H1 (cell line): Measurements from ENCODE around the gene ZNF385D. TPM values are rescaled to one million over a fixed set of nuclear protein-coding genes. Genes with fewer than 3 reads are reported as not detected.

ENCODE experiments used
- CTCF ChIA-PET: fragments of 300-600 bp; sonication (Branson Sonifier 250); formaldehyde crosslinking; loops from one replicate; lab custom pipeline; 2021; ENCODE audit not compliant: partially characterized antibody; lab: Charles Lee
- POLR2A ChIA-PET: fragments of 300-600 bp; sonication (Branson Sonifier 250); formaldehyde crosslinking; loops from one replicate; lab custom pipeline; 2021; ENCODE audit warnings: inconsistent platforms; ENCODE audit not compliant: partially characterized antibody; lab: Charles Lee
- DNase-seq, 2 experiments: peaks; one replicate each; pipeline versions ENCODE4 v3.0.0 to v3.0.0-alpha.2; 2010 to 2022; ENCODE audit warnings: low spot score in 2 of 2, low read depth in 1 of 2, mixed read lengths in 1 of 2
- FAIRE-seq: peaks from 2 replicates; lab custom pipeline; 2011; peaks lifted over from hg19 to GRCh38; lab: Jason Lieb, UNC
- H2AFZ ChIP-seq: 2 replicates; pipeline ENCODE4 v1.8.1; 2012; ENCODE audit warnings: low read length, inconsistent platforms
- H2AK5ac ChIP-seq: 2 replicates; pipeline ENCODE4 v1.6.1; 2013; ENCODE audit warnings: low read depth, low read length
- H2BK120ac ChIP-seq: replicated peaks from 2 replicates; pipeline ENCODE3; 2013; ENCODE audit warnings: low read depth, low read length, inconsistent platforms
- H2BK12ac ChIP-seq: 2 replicates; pipeline ENCODE4 v1.6.1; 2013; ENCODE audit warnings: low read depth, low read length
- H2BK15ac ChIP-seq: 2 replicates; pipeline ENCODE4 v1.6.1; 2013; ENCODE audit warnings: low read length
- H2BK20ac ChIP-seq: 2 replicates; pipeline ENCODE4 v1.6.1; 2013; ENCODE audit warnings: low read length
- H2BK5ac ChIP-seq: 2 replicates; pipeline ENCODE4 v1.6.1; 2013; ENCODE audit warnings: low read depth, low read length
- H3K14ac ChIP-seq: 2 replicates; pipeline ENCODE4 v1.6.1; 2013; ENCODE audit warnings: inconsistent platforms; ENCODE audit not compliant: insufficient read length
- H3K18ac ChIP-seq: 2 replicates; pipeline ENCODE4 v1.6.1; 2013; ENCODE audit warnings: low read length; ENCODE audit errors: extremely low read depth
- H3K23ac ChIP-seq: 2 replicates; pipeline ENCODE4 v1.6.1; 2013; ENCODE audit warnings: inconsistent platforms; ENCODE audit not compliant: insufficient read length
- H3K23me2 ChIP-seq: 2 replicates; pipeline ENCODE4 v1.6.1; 2013; ENCODE audit warnings: low read depth, low read length
- H3K27ac ChIP-seq: 2 replicates; pipeline ENCODE4 v1.6.1; 2011; ENCODE audit warnings: low read depth, low read length, inconsistent platforms
- H3K27me3 ChIP-seq, 4 experiments: replicated peaks in 1 of 4; 1 replicate in 1 of 4; 2 replicates in 3 of 4; pipeline versions ENCODE4 v1.6.1 to v1.8.1; 2011 to 2013; ENCODE audit warnings: low read length in 3 of 4, mild to moderate bottlenecking in 3 of 4, inconsistent platforms in 2 of 4, mixed read lengths in 2 of 4, moderate library complexity in 1 of 4; ENCODE audit not compliant: control insufficient read depth in 3 of 4, insufficient read depth in 3 of 4; ENCODE audit errors: extremely low read depth in 1 of 4
- H3K36me3 ChIP-seq, 4 experiments: 2 replicates each; pipeline versions ENCODE4 v1.6.1 to v1.8.1; 2011 to 2013; ENCODE audit warnings: mild to moderate bottlenecking in 4 of 4, low read length in 3 of 4, moderate library complexity in 2 of 4, control low read depth in 1 of 4, inconsistent platforms in 1 of 4; ENCODE audit not compliant: insufficient read depth in 4 of 4, control insufficient read depth in 2 of 4
- H3K4ac ChIP-seq: replicated peaks from 2 replicates; pipeline ENCODE3; 2013; ENCODE audit warnings: low read length, low read depth, mixed read lengths, inconsistent platforms; ENCODE audit not compliant: insufficient read length
- H3K4me1 ChIP-seq, 4 experiments: replicated peaks in 1 of 4; 1 replicate in 1 of 4; 2 replicates in 3 of 4; pipeline versions ENCODE4 v1.6.1 to v1.8.1; 2011 to 2013; ENCODE audit warnings: low read length in 3 of 4, inconsistent platforms in 2 of 4, mixed read lengths in 1 of 4; ENCODE audit not compliant: insufficient read depth in 4 of 4, control insufficient read depth in 3 of 4
- H3K4me2 ChIP-seq, 2 experiments: 2 replicates each; pipeline versions ENCODE4 v1.6.1 to v1.8.1; 2011 to 2013; ENCODE audit warnings: low read depth in 2 of 2, low read length in 2 of 2, control low read depth in 1 of 2, inconsistent platforms in 1 of 2, mild to moderate bottlenecking in 1 of 2; ENCODE audit not compliant: insufficient read depth in 1 of 2
- H3K4me3 ChIP-seq, 4 experiments: fragments of 200-600, 300-600 bp in 1 of 4; sonication (generic), shearing (Covaris generic), sonication (Bioruptor Twin) in 1 of 4; 2 replicates each; pipeline versions ENCODE4 v1.5.1 to v1.8.1; 2011 to 2016; ENCODE audit warnings: low read length in 4 of 4, low read depth in 3 of 4, control low read depth in 2 of 4, inconsistent platforms in 2 of 4, mild to moderate bottlenecking in 2 of 4, mixed read lengths in 1 of 4, moderate library complexity in 1 of 4; ENCODE audit not compliant: insufficient read depth in 2 of 4; ENCODE audit errors: extremely low read depth in 1 of 4
- H3K56ac ChIP-seq: replicated peaks from 2 replicates; pipeline ENCODE3; 2013; ENCODE audit warnings: low read depth, mild to moderate bottlenecking, mixed read lengths, low read length, inconsistent platforms; ENCODE audit not compliant: insufficient read length
- H3K79me1 ChIP-seq: 2 replicates; pipeline ENCODE4 v1.6.1; 2013; ENCODE audit warnings: low read depth, low read length, control low read depth
- H3K79me2 ChIP-seq, 2 experiments: 2 replicates each; pipeline versions ENCODE4 v1.6.1 to v1.8.1; 2012 to 2013; ENCODE audit warnings: low read length in 2 of 2, mild to moderate bottlenecking in 2 of 2, inconsistent platforms in 1 of 2; ENCODE audit not compliant: insufficient read depth in 2 of 2, control insufficient read depth in 1 of 2
- H3K9ac ChIP-seq, 4 experiments: replicated peaks in 1 of 4; 1 replicate in 1 of 4; 2 replicates in 3 of 4; pipeline versions ENCODE4 v1.6.1 to v1.8.1; 2011 to 2013; ENCODE audit warnings: low read depth in 3 of 4, low read length in 3 of 4, control low read depth in 2 of 4, mild to moderate bottlenecking in 2 of 4, moderate library complexity in 2 of 4, inconsistent platforms in 1 of 4; ENCODE audit errors: extremely low read depth in 1 of 4
- H3K9me3 ChIP-seq, 2 experiments: 2 replicates each; pipeline versions ENCODE4 v1.6.1 to v1.8.1; 2012 to 2013; ENCODE audit warnings: mild to moderate bottlenecking in 2 of 2, moderate library complexity in 2 of 2, control low read depth in 1 of 2, inconsistent platforms in 1 of 2, low read depth in 1 of 2, low read length in 1 of 2, mixed read lengths in 1 of 2; ENCODE audit not compliant: insufficient read depth in 2 of 2
- H4K20me1 ChIP-seq, 2 experiments: replicated peaks in 1 of 2; 2 replicates each; pipeline versions ENCODE3 to v1.8.1; 2011 to 2013; ENCODE audit warnings: inconsistent platforms in 2 of 2, low read length in 2 of 2, mild to moderate bottlenecking in 1 of 2; ENCODE audit not compliant: insufficient read depth in 2 of 2, control insufficient read depth in 1 of 2
- H4K5ac ChIP-seq: 2 replicates; pipeline ENCODE4 v1.6.1; 2013; ENCODE audit warnings: low read length, low read depth, mixed read lengths, inconsistent platforms; ENCODE audit not compliant: insufficient read length
- H4K8ac ChIP-seq: 2 replicates; pipeline ENCODE4 v1.8.0; 2013; ENCODE audit warnings: mild to moderate bottlenecking, moderate library complexity, low read length, inconsistent platforms; ENCODE audit not compliant: insufficient read depth; ENCODE audit errors: extremely low read depth
- H4K91ac ChIP-seq: replicated peaks from 2 replicates; pipeline ENCODE3; 2013; ENCODE audit warnings: low read length, mixed read lengths, inconsistent platforms; ENCODE audit not compliant: insufficient read length
- SUZ12 ChIP-seq: fragments of 200-600 bp; sonication (generic); IDR thresholded peaks from 2 replicates; pipeline ENCODE4 v1.6.1; 2012; ENCODE audit warnings: mild to moderate bottlenecking, inconsistent platforms, low read length, moderate library complexity, mixed read lengths
- WGBS, 2 experiments: shearing (Covaris generic) in 1 of 2; methylation state at CpG; one replicate each; pipeline versions ENCODE4 v1.1.6 to v1.1.7; 2013 to 2015; ENCODE audit warnings: low lambda C conversion rate in 2 of 2, mixed read lengths in 2 of 2, inconsistent platforms in 1 of 2, low coverage in 1 of 2, missing lambda C conversion rate in 1 of 2; ENCODE audit not compliant: insufficient replicate concordance in 2 of 2, insufficient coverage in 1 of 2, insufficient read length in 1 of 2; ENCODE audit errors: extremely low coverage in 1 of 2, missing lambda C conversion rate in 1 of 2; 5-methylcytosine and 5-hydroxymethylcytosine counted together
- polyA plus RNA-seq, 7 experiments: library from polyadenylated mRNA; depleted of rRNA in 3 of 7; stranded (reverse) in 5 of 7; unstranded in 2 of 7; fragments of >200 nt in 5 of 7; fragments of 200-250 nt in 2 of 7; gene quantifications; 1 replicate in 5 of 7; 2 replicates in 1 of 7; 4 replicates in 1 of 7; pipeline versions ENCODE4 v1.2.1 to v1.2.3, GENCODE V29; 2011 to 2013; ENCODE audit warnings: missing spikeins in 2 of 7, mixed read lengths in 2 of 7
- total RNA-seq: library from RNA; stranded (reverse); fragmentation: NEBNext Ultra II Directional; extraction: Animal tissue kit (Norgen Biotek cat#: 25700); gene quantifications from 2 replicates; pipeline ENCODE4 v1.2.1, GENCODE V29; 2021
- TF ChIP-seq, protein P1 (sequence below): IDR thresholded peaks from 2 replicates; pipeline ENCODE4 v1.6.1; 2012; ENCODE audit warnings: inconsistent platforms

ZNF385D gene
- total and polyA plus RNA-seq, 2 of the 8 experiments (the other 6 are each of a cell fraction or from before 2014, with no cell fraction given), result 5.9 to 10.8 TPM

DNA sequence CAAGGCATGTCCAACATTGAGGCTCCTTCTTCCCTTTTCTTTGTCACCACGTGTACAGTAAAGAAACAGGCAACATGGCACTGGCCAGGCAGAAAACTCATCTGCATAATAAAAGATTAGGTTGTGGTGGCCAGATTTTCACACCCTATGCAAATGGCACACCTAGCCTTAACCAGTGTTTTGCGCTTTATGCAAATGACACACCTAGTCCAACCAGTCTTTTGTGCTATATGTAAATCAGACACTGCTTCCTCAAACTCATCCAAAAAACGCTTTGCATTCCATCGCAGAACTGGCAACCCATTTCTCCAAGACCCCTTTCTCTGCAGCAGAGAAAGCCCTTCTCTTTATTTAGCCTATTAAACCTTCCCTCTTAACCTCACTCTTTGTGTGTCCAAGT, 109.1 kb downstream of the ZNF385D start:
- no peak overlapping the region for H3K4ac ChIP-seq
- ChIA-PET POLR2A (no interaction called here), CTCF (no interaction called here)
- no peak overlapping the region for H2BK5ac ChIP-seq
- H3K9me3 ChIP-seq, result no peaks in the 10 kb centered on the region
- no peak overlapping the region for H2AFZ ChIP-seq
- H3K27ac ChIP-seq, result no peak overlapping the region
- H3K18ac ChIP-seq, result no peak overlapping the region
- no peak overlapping the region for H3K4me3 ChIP-seq
- H2BK12ac ChIP-seq, result no peak overlapping the region
- 60% methylated on average over 4 of the region's 4 CpGs; no CpG with 5 or more reads in 1 of the 2 experiments for WGBS, 2 experiments
- FAIRE-seq (no peak), DNase-seq (no peak)
- H4K8ac ChIP-seq, result no peak overlapping the region
- no peak overlapping the region for H3K4me2 ChIP-seq
- no peaks in the 10 kb centered on the region for H3K79me1 ChIP-seq
- no peak overlapping the region for H3K23ac ChIP-seq
- no peaks in the 10 kb centered on the region for H3K27me3 ChIP-seq
- no peak overlapping the region for H2BK120ac ChIP-seq
- peaks cover 0 to 4% (median 2%) of the 10 kb centered on the region in 4 experiments; a peak in 2 of 7 replicates for H3K4me1 ChIP-seq
- H3K9ac ChIP-seq, result no peak overlapping the region
- H2BK20ac ChIP-seq, result no peak overlapping the region
- 0 out of 8 replicates have a peak, but pooled peaks cover 0 to 3% (median 0%) of the 10 kb centered on the region in 4 experiments for H3K36me3 ChIP-seq
- no peaks in the 10 kb centered on the region for H3K23me2 ChIP-seq
- no peak overlapping the region for H2AK5ac ChIP-seq
- no peak overlapping the region for H2BK15ac ChIP-seq
- H4K91ac ChIP-seq, result no peak overlapping the region
- H4K5ac ChIP-seq, result no peak overlapping the region
- no peak overlapping the region for H3K56ac ChIP-seq
- no peak for TF ChIP-seq SUZ12
- TF ChIP-seq, protein P1, sequence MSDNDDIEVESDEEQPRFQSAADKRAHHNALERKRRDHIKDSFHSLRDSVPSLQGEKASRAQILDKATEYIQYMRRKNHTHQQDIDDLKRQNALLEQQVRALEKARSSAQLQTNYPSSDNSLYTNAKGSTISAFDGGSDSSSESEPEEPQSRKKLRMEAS, result peak; percentile 29; the same call in 1 of the 2 replicates
- no peaks in the 10 kb centered on the region for H3K79me2 ChIP-seq
- no peak overlapping the region for H3K14ac ChIP-seq
- H4K20me1 ChIP-seq, result no peaks in the 10 kb centered on the region
